ENCODE results near the gene LRIG3.
"Not testable (repeated sequence)": the region's sequence is repeated elsewhere in the genome, so short reads cannot be mapped to it uniquely, and the experiment has no call there.

Gene LRIG3

DNA sequence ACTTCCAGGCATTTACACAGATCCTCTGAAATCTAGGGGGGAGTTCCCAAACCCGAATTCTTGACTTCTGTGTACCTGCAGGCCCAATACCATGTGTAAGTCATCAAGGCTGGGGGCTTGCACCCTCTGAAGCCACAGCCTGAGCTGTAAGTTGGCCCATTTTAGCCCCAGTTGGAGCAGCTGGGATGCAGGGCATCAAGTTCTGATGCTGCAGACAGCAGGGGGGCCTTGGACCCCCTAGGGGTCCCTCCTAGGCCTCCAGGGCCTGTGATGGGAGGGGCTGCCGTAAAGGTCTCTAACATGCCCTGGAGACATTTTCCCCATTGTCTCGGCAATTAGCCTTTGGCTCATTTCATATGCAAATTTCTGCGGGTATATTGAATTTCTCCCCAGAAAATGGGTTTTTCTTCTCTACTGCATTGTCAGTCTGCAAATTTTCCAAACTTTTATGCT, 59.5 kb downstream of the LRIG3 start:
- Mint-ChIP-seq H3K36me3 (no peaks in the 10 kb centered on the region), H3K27me3 (no peaks in the 10 kb centered on the region)

GRCh38 chr12:58860056-58860787, 60.1 kb downstream of the LRIG3 start:
- Mint-ChIP-seq H3K9me3 (peaks cover 6% of the 10 kb centered on the region), H3K36me3 (no peaks in the 10 kb centered on the region), H3K27me3 (no peaks in the 10 kb centered on the region), H3K4me1 (no peaks in the 10 kb centered on the region), H3K4me3 (no peak overlapping the region), H3K27ac (no peak overlapping the region)
- no peak for ATAC-seq

More for the DNA sequence above, 59.5 kb downstream of the LRIG3 start:
- Mint-ChIP-seq H3K4me1 (no peaks in the 10 kb centered on the region), H3K9me3 (peaks cover 6% of the 10 kb centered on the region), H3K27ac (no peak overlapping the region), H3K4me3 (no peak overlapping the region)
- ATAC-seq, result no peak

DNA sequence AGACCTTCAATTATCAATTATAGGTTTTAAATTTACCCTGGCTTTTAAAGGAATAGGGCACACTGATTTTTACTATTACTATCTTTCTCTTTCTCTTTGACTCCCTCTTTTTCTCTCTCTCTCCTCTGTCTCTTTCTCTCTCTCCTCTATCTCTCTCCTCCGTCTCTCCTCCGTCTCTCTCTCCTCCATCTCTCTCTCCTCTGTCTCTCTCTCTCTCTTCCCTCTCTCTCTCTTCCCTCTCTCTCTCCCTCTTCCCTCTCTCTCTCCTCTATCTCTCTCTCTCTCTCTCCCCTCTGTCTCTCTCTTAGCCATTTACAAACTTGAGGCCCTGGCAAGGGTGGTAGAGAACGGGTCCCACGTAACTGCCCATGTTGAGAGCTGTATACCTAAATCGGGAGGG, 62.3 kb downstream of the LRIG3 start:
- H3K4me3 Mint-ChIP-seq, result no peak overlapping the region
- no peaks in the 10 kb centered on the region for H3K36me3 Mint-ChIP-seq
- no peak overlapping the region for H3K27ac Mint-ChIP-seq
- ATAC-seq, result no peak
- peaks cover 6% of the 10 kb centered on the region for H3K9me3 Mint-ChIP-seq
- H3K27me3 Mint-ChIP-seq, result no peaks in the 10 kb centered on the region
- no peaks in the 10 kb centered on the region for H3K4me1 Mint-ChIP-seq

DNA sequence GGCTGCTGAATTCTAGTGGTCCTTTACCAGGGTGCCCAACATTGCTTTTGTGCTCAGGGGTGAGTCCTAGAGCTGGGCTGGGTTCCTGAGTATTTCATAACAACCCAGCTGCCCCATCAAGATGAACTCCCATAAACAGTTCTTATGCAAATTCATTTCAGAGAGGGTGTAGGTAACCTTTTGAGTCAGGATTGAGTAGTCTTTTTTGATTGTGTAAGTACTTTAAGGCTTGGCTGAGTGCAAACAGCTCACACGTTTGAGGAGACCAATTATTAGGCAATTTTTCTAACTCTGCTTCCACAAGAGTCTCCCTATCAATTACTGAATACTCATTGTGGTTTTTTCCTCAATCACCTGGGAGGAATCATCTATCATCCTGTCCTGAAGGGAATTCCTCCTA, 63.1 kb downstream of the LRIG3 start:
- ATAC-seq, H3K36me3 Mint-ChIP-seq, H3K27me3 Mint-ChIP-seq, H3K4me3 Mint-ChIP-seq, H3K9me3 Mint-ChIP-seq, H3K27ac Mint-ChIP-seq, H3K4me1 Mint-ChIP-seq: not testable (repeated sequence)

DNA sequence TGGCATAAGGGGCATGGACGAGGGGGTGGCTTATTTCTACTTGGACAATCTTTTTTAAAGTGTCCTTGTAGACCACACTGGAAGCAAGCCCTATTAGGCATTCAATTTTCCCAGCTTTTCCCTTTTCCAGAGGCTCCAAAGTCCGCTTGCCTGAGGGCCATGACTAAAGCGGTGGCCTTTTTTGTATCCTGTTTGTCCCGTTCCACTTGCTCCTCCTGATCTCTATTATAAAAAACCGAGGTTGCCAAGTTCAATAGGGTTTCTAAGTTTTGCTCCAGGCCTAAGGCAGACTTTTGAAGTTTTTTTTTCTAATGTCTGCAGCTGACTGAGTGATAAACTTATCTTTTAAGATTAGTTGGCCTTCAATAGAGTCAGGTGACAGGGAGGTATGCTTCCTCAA, 64.7 kb downstream of the LRIG3 start:
- not testable (repeated sequence) for H3K9me3 Mint-ChIP-seq, H3K4me1 Mint-ChIP-seq, H3K4me3 Mint-ChIP-seq, H3K27ac Mint-ChIP-seq, ATAC-seq, H3K27me3 Mint-ChIP-seq, H3K36me3 Mint-ChIP-seq

GRCh38 chr12:58850826-58851225, 69.5 kb downstream of the LRIG3 start:
- Mint-ChIP-seq H3K27ac (no peak overlapping the region), H3K36me3 (no peaks in the 10 kb centered on the region), H3K9me3 (peaks cover 3% of the 10 kb centered on the region), H3K4me1 (no peaks in the 10 kb centered on the region), H3K27me3 (no peaks in the 10 kb centered on the region), H3K4me3 (no peak overlapping the region)
- no peak for ATAC-seq

DNA sequence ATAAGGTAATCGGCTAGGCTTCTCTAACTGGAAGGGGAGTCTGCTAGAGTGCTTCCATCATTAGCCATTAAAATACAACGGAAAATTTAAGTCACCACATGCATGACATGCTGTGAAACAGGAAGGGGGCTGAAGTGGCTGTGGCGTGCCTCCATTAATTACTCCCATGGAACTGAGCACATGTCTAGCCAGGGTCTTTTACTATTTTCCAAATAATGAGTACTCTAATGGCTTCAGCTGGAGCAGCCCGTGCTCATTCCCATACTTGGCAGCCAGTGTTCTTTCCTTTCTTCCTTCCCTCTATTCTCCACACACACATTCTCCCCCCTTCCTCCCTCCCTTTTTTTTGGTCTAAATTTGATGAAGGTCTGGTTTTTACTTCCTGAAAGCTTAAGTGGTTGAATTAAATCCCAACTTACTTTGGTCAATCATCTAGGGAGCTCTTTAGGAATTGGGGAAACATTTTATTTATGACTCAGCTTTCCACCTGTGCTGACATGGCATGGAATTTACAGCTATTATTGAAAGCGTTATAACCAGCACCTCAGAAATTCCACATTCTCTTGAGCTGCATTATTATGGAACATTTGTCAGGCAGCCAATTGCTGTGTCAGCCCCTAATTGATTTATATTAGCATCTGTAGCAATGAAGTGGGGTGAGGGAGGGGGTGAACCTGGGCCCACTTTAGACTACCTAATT, 72.3 kb downstream of the LRIG3 start:
- Mint-ChIP-seq H3K27me3 (no peaks in the 10 kb centered on the region), H3K27ac (no peak overlapping the region), H3K4me1 (no peaks in the 10 kb centered on the region), H3K36me3 (no peaks in the 10 kb centered on the region), H3K9me3 (peaks cover 3% of the 10 kb centered on the region), H3K4me3 (no peak overlapping the region)
- no peak for ATAC-seq

GRCh38 chr12:58844161-58844560, 76.1 kb downstream of the LRIG3 start:
- H3K9me3 Mint-ChIP-seq, result peaks cover 3% of the 10 kb centered on the region
- no peaks in the 10 kb centered on the region for H3K27me3 Mint-ChIP-seq
- no peak overlapping the region for H3K27ac Mint-ChIP-seq
- no peaks in the 10 kb centered on the region for H3K4me1 Mint-ChIP-seq
- no peak for ATAC-seq
- H3K36me3 Mint-ChIP-seq, result no peaks in the 10 kb centered on the region
- no peak overlapping the region for H3K4me3 Mint-ChIP-seq

- Mint-ChIP-seq H3K36me3 (no peaks in the 10 kb centered on the region), H3K4me3 (no peak overlapping the region), H3K27me3 (no peaks in the 10 kb centered on the region), H3K4me1 (no peaks in the 10 kb centered on the region), H3K27ac (no peak overlapping the region), H3K9me3 (peaks cover 11% of the 10 kb centered on the region)
- no peak for ATAC-seq
Measured at GRCh38 chr12:58841058-58841798, 79.1 kb downstream of the LRIG3 start.

- ATAC-seq, result no peak
- Mint-ChIP-seq H3K9me3 (peaks cover 12% of the 10 kb centered on the region), H3K27ac (no peak overlapping the region), H3K4me1 (no peaks in the 10 kb centered on the region), H3K27me3 (no peaks in the 10 kb centered on the region), H3K4me3 (no peak overlapping the region), H3K36me3 (no peaks in the 10 kb centered on the region)
Measured at GRCh38 chr12:58833853-58834252, 86.5 kb downstream of the LRIG3 start.

- Mint-ChIP-seq H3K36me3 (no peaks in the 10 kb centered on the region), H3K27ac (no peak overlapping the region), H3K4me3 (no peak overlapping the region), H3K27me3 (no peaks in the 10 kb centered on the region), H3K4me1 (no peaks in the 10 kb centered on the region), H3K9me3 (peaks cover 15% of the 10 kb centered on the region)
- ATAC-seq, result no peak
Measured at GRCh38 chr12:58832920-58833319, 87.4 kb downstream of the LRIG3 start.

Data from stimulated activated memory B cell treated with anti-CD40 and anti-IgM and Interleukin-4, amounts not matched to agents 10 μg/mL and 1 μg/mL and 100 μg/mL, for 72 hours (primary cell).